Ectodermal cell (in vitro differentiated cells): Measurements from ENCODE around the gene AIFM3.

Experiments
- H3K27ac ChIP-seq: 2 replicates; pipeline ENCODE4 v1.7.0; 2013; ENCODE audit warnings: mild to moderate bottlenecking, low read depth, low read length; ENCODE audit not compliant: insufficient read depth, poor library complexity, severe bottlenecking
- H3K27me3 ChIP-seq: 2 replicates; pipeline ENCODE4 v1.7.0; 2013; ENCODE audit warnings: mild to moderate bottlenecking, low read length; ENCODE audit not compliant: insufficient read depth, control insufficient read depth, poor library complexity, severe bottlenecking
- H3K36me3 ChIP-seq: one replicate; pipeline ENCODE4 v1.7.0; 2013; ENCODE audit warnings: low read length; ENCODE audit not compliant: control insufficient read depth, insufficient read depth
- H3K4me1 ChIP-seq: one replicate; pipeline ENCODE4 v1.7.0; 2013; ENCODE audit warnings: low read length; ENCODE audit not compliant: control insufficient read depth, insufficient read depth
- H3K4me3 ChIP-seq: 2 replicates; pipeline ENCODE4 v1.7.0; 2013; ENCODE audit warnings: low read depth, low read length, control low read depth; ENCODE audit not compliant: insufficient read depth
- H3K9me3 ChIP-seq: 2 replicates; pipeline ENCODE4 v1.7.0; 2013; ENCODE audit warnings: mild to moderate bottlenecking, low read length, moderate library complexity; ENCODE audit not compliant: control insufficient read depth
- WGBS, 2 experiments: methylation state at CpG; one replicate each; pipeline ENCODE4 v1.1.7; 2013; ENCODE audit warnings: missing lambda C conversion rate in 2 of 2; 5-methylcytosine and 5-hydroxymethylcytosine counted together

AIFM3 gene

DNA sequence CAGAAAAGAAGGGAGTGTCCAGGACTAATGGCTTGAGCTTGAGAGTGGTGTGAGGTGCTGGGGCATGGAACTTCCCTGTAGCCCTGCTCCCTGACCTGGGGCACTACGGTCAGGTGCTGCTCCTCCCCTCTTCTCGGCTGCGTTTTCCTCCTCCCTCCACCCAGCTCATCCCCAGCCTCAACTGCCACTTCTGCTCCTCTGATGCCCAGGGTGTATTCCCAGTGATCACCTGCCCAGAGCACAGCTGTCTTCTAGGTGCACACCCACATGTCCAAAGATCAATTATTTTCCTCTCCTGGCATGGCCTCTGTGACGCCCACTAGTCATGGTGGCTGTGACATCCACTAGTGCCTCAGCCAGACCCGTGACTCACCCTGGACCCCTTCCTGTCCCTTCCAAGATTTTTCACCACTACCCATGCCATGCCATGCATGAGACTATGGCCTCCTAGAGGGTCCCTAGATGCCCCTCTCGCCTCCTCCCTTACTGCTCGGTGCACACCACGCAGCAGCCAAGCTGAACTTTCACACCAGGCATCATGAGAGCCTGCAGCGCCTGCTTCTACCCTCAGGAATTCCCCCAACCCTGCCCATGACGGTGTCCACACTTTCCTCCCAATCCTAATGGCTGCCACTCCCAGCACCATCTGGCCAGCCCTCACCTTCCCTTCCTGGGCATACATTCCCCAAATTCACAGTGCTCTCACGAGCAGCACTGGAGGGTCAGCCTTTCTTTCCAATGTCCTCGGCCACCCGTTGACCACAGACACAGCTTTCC lies 49.8 kb downstream of the AIFM3 start:
- H3K27ac ChIP-seq: no peak overlapping the region
- H3K36me3 ChIP-seq: no peaks in the 10 kb centered on the region
- WGBS, 2 experiments: 91 to 92% methylated on average over 13 of the region's 13 CpGs
- no peak overlapping the region for H3K4me3 ChIP-seq
- H3K4me1 ChIP-seq: peaks cover 29% of the 10 kb centered on the region
- H3K9me3 ChIP-seq: no peaks in the 10 kb centered on the region
- no peaks in the 10 kb centered on the region for H3K27me3 ChIP-seq

- Histone ChIP-seq H3K27me3 (no peaks in the 10 kb centered on the region), H3K36me3 (no peaks in the 10 kb centered on the region), H3K4me1 (peaks cover 20% of the 10 kb centered on the region), H3K4me3 (no peak overlapping the region), H3K27ac (no peak overlapping the region), H3K9me3 (no peaks in the 10 kb centered on the region)
- WGBS, 2 experiments: 93 to 94% methylated on average over 4 of the region's 4 CpGs
Measured at GRCh38 chr22:21018314-21018713, 51.3 kb downstream of the AIFM3 start.

DNA sequence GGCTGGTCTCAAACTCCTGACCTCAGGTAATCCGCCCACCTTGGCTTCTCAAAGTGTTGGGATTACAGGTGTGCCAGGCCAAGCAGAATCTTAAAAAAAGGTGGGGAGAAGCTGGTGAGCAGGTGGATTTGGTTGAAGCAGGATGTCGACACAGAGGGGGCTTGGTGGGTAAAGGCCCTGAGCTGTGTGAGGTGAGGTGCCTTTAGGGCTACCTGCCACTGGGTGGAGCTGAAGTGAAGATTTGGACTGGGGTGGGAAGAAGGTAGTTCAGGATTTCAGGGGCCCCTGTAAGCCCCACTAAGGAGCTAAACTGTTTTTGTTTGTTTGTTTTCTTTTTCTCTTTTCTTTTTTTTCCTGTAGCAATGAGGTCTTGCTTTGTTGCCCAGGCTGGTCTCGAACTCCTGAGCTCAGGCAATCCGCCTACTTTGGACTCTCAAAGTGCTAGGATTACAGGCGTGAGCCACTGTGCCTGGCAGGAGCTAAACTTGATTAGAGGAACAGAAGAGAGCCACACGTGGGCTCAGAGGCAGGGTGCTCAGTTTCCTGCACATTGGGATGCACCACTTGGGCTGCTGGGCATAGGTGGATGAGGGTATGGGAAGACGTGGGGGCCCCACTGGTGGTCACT lies 53.9 kb downstream of the AIFM3 start:
- Histone ChIP-seq H3K4me3 (no peak overlapping the region), H3K27ac (no peak overlapping the region), H3K9me3 (no peaks in the 10 kb centered on the region), H3K27me3 (no peaks in the 10 kb centered on the region), H3K4me1 (peaks cover 3% of the 10 kb centered on the region), H3K36me3 (no peaks in the 10 kb centered on the region)
- 74 to 78% methylated on average over 7 of the region's 7 CpGs for WGBS, 2 experiments

- H3K4me1 ChIP-seq: no peaks in the 10 kb centered on the region
- 86 to 87% methylated on average over 10 of the region's 10 CpGs for WGBS, 2 experiments
Measured at GRCh38 chr22:21022507-21022906, 55.5 kb downstream of the AIFM3 start.

GRCh38 chr22:21022955-21023614 lies 56.0 kb downstream of the AIFM3 start:
- H3K27ac ChIP-seq: no peak overlapping the region
- H3K4me3 ChIP-seq: no peak overlapping the region
- no peaks in the 10 kb centered on the region for H3K9me3 ChIP-seq
- H3K27me3 ChIP-seq: no peaks in the 10 kb centered on the region
- no peaks in the 10 kb centered on the region for H3K4me1 ChIP-seq
- 93 to 94% methylated on average over 13 of the region's 13 CpGs for WGBS, 2 experiments
- no peaks in the 10 kb centered on the region for H3K36me3 ChIP-seq

More at GRCh38 chr22:21022507-21022906, 55.5 kb downstream of the AIFM3 start:
- Histone ChIP-seq H3K27me3 (no peaks in the 10 kb centered on the region), H3K27ac (no peak overlapping the region), H3K9me3 (no peaks in the 10 kb centered on the region), H3K36me3 (no peaks in the 10 kb centered on the region), H3K4me3 (no peak overlapping the region)

- H3K4me3 ChIP-seq: no peak overlapping the region
- H3K4me1 ChIP-seq: no peaks in the 10 kb centered on the region
- H3K36me3 ChIP-seq: no peaks in the 10 kb centered on the region
- H3K27me3 ChIP-seq: peaks cover under 1% of the 10 kb centered on the region
- H3K27ac ChIP-seq: no peak overlapping the region
- 78% methylated on average over 8 of the region's 8 CpGs for whole genome bisulfite sequencing, 2 experiments
- H3K9me3 ChIP-seq: no peaks in the 10 kb centered on the region
Measured at GRCh38 chr22:21025266-21025665, 58.2 kb downstream of the AIFM3 start.

DNA sequence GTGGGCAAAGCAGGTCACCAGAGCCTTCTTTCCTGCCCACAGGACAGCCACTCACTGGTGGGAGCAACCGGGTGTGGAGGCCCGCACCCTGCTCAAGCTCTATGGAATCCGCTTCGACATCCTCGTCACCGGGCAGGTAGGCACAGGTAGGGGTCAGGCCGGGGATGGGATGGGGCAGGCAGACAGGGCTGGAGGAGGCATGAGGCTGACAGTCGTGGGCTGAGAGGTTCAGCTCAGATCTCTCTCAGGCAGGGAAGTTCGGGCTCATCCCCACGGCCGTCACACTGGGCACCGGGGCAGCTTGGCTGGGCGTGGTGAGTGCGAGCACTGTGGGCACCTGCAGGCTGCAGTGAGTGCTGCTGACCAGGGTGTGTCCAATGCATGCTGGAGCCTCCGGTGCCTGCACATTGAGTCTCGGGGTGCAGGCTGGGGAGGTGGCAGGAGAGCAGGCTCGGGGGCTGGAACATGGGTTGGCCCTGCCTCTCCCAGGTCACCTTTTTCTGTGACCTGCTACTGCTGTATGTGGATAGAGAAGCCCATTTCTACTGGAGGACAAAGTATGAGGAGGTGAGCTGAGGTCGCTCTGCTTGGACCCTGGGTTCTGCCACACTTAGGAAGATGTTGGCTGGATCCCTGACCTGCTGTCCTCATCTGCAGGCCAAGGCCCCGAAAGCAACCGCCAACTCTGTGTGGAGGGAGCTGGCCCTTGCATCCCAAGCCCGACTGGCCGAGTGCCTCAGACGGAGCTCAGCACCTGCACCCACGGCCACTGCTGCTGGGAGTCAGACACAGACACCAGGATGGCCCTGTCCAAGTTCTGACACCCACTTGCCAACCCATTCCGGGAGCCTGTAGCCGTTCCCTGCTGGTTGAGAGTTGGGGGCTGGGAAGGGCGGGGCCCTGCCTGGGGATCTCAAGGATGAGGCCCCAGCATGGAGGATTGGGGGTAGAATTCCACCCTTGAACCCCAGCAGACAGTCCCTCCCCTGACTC lies 59.0 kb downstream of the AIFM3 start:
- WGBS, 2 experiments: 92 to 93% methylated on average over 27 of the region's 27 CpGs
- no peak overlapping the region for H3K4me3 ChIP-seq
- no peak overlapping the region for H3K27ac ChIP-seq
- no peaks in the 10 kb centered on the region for H3K36me3 ChIP-seq
- H3K27me3 ChIP-seq: peaks cover 9% of the 10 kb centered on the region
- no peaks in the 10 kb centered on the region for H3K9me3 ChIP-seq
- no peaks in the 10 kb centered on the region for H3K4me1 ChIP-seq

- Histone ChIP-seq H3K27me3 (peaks cover 18% of the 10 kb centered on the region), H3K27ac (no peak overlapping the region)
Measured at GRCh38 chr22:21026783-21027692, 60.0 kb downstream of the AIFM3 start.

More at GRCh38 chr22:21026783-21027692, 60.0 kb downstream of the AIFM3 start:
- no peak overlapping the region for H3K4me3 ChIP-seq
- H3K36me3 ChIP-seq: no peaks in the 10 kb centered on the region
- H3K4me1 ChIP-seq: peaks cover 3% of the 10 kb centered on the region
- H3K9me3 ChIP-seq: no peaks in the 10 kb centered on the region
- 86 to 90% methylated on average over 13 to 14 of the region's 14 CpGs for WGBS, 2 experiments
